H7 (cell line): ENCODE data around the gene SHROOM3. TPM values are rescaled to one million over a fixed set of nuclear protein-coding genes. Genes with fewer than 3 reads are reported as not detected.

ENCODE experiments used
- DNase-seq: peaks from one replicate; pipeline ENCODE4 v3.0.0; 2012
- H3K27me3 ChIP-seq: 2 replicates; pipeline ENCODE4 v1.6.0; 2011; ENCODE audit warnings: mild to moderate bottlenecking, low read length; ENCODE audit not compliant: control insufficient read depth, insufficient read depth
- H3K36me3 ChIP-seq: replicated peaks from 2 replicates; pipeline ENCODE4 v1.5.1; 2011; ENCODE audit warnings: low read length; ENCODE audit not compliant: control insufficient read depth, insufficient read depth
- H3K4me3 ChIP-seq: 2 replicates; pipeline ENCODE4 v1.5.1; 2011; ENCODE audit warnings: low read depth, mild to moderate bottlenecking, control low read depth, low read length, moderate library complexity; ENCODE audit not compliant: insufficient read depth
- total RNA-seq: library from RNA; depleted of rRNA; stranded (reverse); fragments of >200 nt; shearing (Covaris generic); gene quantifications from 2 replicates; pipeline ENCODE4 v1.2.3, GENCODE V29; 2014

Gene SHROOM3
- total RNA-seq, 1 experiment from 2014 or later: 52.8 TPM

GRCh38 chr4:76458825-76459224 lies 23.8 kb downstream of the SHROOM3 start:
- H3K27me3 ChIP-seq: no peaks in the 10 kb centered on the region
- no peaks in the 10 kb centered on the region for H3K36me3 ChIP-seq
- H3K4me3 ChIP-seq: no peak overlapping the region
- peak; percentile 7 for DNase-seq

DNA sequence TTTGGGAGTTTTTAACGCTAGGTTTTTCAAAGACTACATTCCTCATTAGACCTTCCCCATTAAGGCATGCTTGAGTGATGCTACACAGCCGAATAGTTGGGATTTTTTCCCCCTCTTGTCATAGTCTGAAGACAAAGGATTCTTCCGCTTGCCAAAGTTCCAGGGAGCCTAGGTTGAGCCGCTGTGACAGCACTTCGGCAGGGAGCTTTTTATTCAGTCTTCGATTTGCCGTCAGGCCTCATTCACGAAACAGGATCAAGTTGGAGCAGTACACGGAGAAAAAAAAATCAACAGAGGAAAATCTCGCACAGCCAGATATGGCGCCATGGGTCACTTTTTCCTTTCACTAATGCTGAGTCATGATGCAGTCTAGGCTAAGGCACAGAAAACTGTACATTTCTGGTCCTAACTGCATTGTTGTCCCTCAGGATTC lies 24.3 kb downstream of the SHROOM3 start:
- Histone ChIP-seq H3K36me3 (no peaks in the 10 kb centered on the region), H3K27me3 (no peaks in the 10 kb centered on the region), H3K4me3 (no peak overlapping the region)
- DNase-seq: peak; percentile 61

- H3K36me3 ChIP-seq: no peaks in the 10 kb centered on the region
- DNase-seq: no peak
- no peaks in the 10 kb centered on the region for H3K27me3 ChIP-seq
- H3K4me3 ChIP-seq: no peak overlapping the region
Observed at GRCh38 chr4:76463568-76463967, 28.5 kb downstream of the SHROOM3 start.

GRCh38 chr4:76470064-76470463 lies 35.0 kb downstream of the SHROOM3 start:
- Histone ChIP-seq H3K4me3 (no peak overlapping the region), H3K27me3 (no peaks in the 10 kb centered on the region), H3K36me3 (no peaks in the 10 kb centered on the region)
- DNase-seq: no peak

DNA sequence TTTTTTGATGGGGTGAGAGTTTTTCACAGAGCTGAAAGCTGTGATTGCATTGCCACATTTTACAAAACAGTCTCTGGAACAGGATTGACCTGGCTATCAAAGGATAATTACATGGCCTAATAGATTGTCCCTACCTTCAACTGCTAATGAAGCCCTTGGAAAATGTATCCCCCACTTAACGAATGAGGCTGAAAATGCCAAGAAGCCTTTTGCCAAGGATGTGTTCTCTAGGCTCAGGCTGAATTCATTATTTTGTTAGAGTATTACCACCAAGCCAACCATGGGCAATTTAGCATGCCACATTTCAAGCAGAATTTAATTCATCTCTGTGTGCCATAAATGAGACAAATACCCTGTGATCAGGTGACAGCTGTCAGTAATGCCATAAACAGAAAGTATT lies 35.5 kb downstream of the SHROOM3 start:
- no peak overlapping the region for H3K4me3 ChIP-seq
- DNase-seq: no peak
- no peaks in the 10 kb centered on the region for H3K36me3 ChIP-seq
- no peaks in the 10 kb centered on the region for H3K27me3 ChIP-seq

DNA sequence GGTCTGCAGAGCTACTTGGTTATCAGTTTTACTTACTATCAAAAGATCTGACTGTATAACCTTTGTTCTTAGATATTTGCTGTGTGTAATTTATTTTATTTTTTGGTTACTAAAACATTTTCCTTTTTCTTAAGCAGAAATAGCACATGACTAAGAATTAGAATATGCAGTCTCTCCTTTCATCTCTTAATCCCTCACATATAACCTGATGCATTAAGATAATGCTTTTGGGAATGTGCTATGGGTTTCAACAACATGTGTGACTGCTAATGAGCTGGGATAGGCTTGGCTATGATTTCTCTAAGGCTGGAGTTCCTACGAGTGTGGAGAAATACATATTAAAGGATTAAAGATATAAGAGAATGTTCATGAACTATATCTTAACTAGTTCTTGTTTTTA lies 41.5 kb downstream of the SHROOM3 start:
- Histone ChIP-seq H3K27me3 (no peaks in the 10 kb centered on the region), H3K4me3 (no peak overlapping the region), H3K36me3 (no peaks in the 10 kb centered on the region)
- no peak for DNase-seq

GRCh38 chr4:76484654-76485053 lies 49.6 kb downstream of the SHROOM3 start:
- Histone ChIP-seq H3K36me3 (no peaks in the 10 kb centered on the region), H3K27me3 (no peaks in the 10 kb centered on the region), H3K4me3 (no peak overlapping the region)
- DNase-seq: peak; percentile 15

- H3K4me3 ChIP-seq: no peak overlapping the region
- peak; percentile 25 for DNase-seq
- no peaks in the 10 kb centered on the region for H3K27me3 ChIP-seq
- H3K36me3 ChIP-seq: no peaks in the 10 kb centered on the region
Observed at GRCh38 chr4:76485450-76485849, 50.4 kb downstream of the SHROOM3 start.

DNA sequence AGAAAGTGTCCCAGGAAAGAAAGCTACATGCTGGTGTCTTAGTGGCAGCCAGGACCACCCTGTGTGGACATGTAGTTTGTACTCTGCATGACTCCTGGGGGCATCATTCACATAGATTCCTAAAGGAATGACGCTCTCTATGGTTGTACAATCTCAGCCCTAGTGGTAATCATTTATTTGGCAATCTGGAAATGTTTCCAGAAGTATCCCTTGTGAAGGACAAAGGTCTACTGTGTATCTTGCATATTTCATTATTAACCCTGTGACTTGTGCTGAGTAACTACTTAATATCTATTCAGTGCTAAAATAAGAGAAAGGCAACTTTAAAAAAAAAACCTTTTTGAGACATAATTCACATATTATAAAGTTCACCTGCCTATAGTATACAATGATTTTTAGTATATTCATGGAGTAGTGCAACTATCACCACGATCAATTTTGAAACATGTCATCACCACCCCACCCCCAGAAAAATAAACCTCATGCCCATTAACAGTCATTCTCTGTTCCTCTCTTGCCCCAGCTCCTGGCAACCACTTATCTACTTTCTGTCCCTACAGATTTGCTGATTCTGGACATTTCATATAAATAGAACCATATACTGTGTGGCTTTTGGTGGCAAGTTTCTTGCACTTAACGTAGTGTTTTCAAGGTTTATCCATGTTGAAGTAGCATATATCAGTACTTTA lies 51.7 kb downstream of the SHROOM3 start:
- Histone ChIP-seq H3K36me3 (no peaks in the 10 kb centered on the region), H3K4me3 (no peak overlapping the region), H3K27me3 (no peaks in the 10 kb centered on the region)
- no peak for DNase-seq

GRCh38 chr4:76487621-76488020 lies 52.6 kb downstream of the SHROOM3 start:
- Histone ChIP-seq H3K36me3 (no peaks in the 10 kb centered on the region), H3K27me3 (no peaks in the 10 kb centered on the region), H3K4me3 (no peak overlapping the region)
- no peak for DNase-seq

GRCh38 chr4:76488455-76488854 lies 53.4 kb downstream of the SHROOM3 start:
- H3K4me3 ChIP-seq: no peak overlapping the region
- H3K36me3 ChIP-seq: no peaks in the 10 kb centered on the region
- H3K27me3 ChIP-seq: no peaks in the 10 kb centered on the region
- DNase-seq: no peak

GRCh38 chr4:76488888-76489685 lies 54.1 kb downstream of the SHROOM3 start:
- no peaks in the 10 kb centered on the region for H3K27me3 ChIP-seq
- no peak overlapping the region for H3K4me3 ChIP-seq
- H3K36me3 ChIP-seq: no peaks in the 10 kb centered on the region
- no peak for DNase-seq

- H3K4me3 ChIP-seq: no peak overlapping the region
- no peak for DNase-seq
- H3K36me3 ChIP-seq: no peaks in the 10 kb centered on the region
- H3K27me3 ChIP-seq: no peaks in the 10 kb centered on the region
Observed at GRCh38 chr4:76489686-76490161, 54.7 kb downstream of the SHROOM3 start.

- Histone ChIP-seq H3K27me3 (no peaks in the 10 kb centered on the region), H3K36me3 (no peaks in the 10 kb centered on the region), H3K4me3 (no peak overlapping the region)
- DNase-seq: no peak
Observed at GRCh38 chr4:76492055-76492454, 57.0 kb downstream of the SHROOM3 start.

- Histone ChIP-seq H3K27me3 (no peaks in the 10 kb centered on the region), H3K36me3 (no peaks in the 10 kb centered on the region), H3K4me3 (no peak overlapping the region)
- no peak for DNase-seq
Observed at GRCh38 chr4:76494243-76494642, 59.2 kb downstream of the SHROOM3 start.
